GM19238 (cell line): ENCODE data around the gene ATP11A.
"Not testable (repeated sequence)": the region's sequence is repeated elsewhere in the genome, so short reads cannot be mapped to it uniquely, and the experiment has no call there.

ENCODE experiments used
- DNase-seq: peaks from one replicate; pipeline ENCODE4 v3.0.0; 2011; ENCODE audit warnings: low spot score; ENCODE audit not compliant: insufficient read length

Gene ATP11A

GRCh38 chr13:112692104-112692503 is 2.3 kb downstream of the ATP11A start:
- DNase-seq, result no peak

- DNase-seq, result no peak
These were observed 2.7 kb downstream of the ATP11A start for GRCh38 chr13:112692586-112692985.

GRCh38 chr13:112693831-112694497 is 4.1 kb downstream of the ATP11A start:
- no peak for DNase-seq

- no peak for DNase-seq
These were observed 5.3 kb downstream of the ATP11A start for GRCh38 chr13:112695121-112695520.

GRCh38 chr13:112696001-112696868 is 6.4 kb downstream of the ATP11A start:
- DNase-seq, result no peak

GRCh38 chr13:112696869-112697465 is 7.1 kb downstream of the ATP11A start:
- DNase-seq, result no peak

- DNase-seq, result no peak
These were observed 8.2 kb downstream of the ATP11A start for GRCh38 chr13:112697756-112698655.

- no peak for DNase-seq
These were observed 9.6 kb downstream of the ATP11A start for GRCh38 chr13:112699322-112699918.

- no peak for DNase-seq
These were observed 10.6 kb downstream of the ATP11A start for GRCh38 chr13:112700291-112701060.

GRCh38 chr13:112702341-112702985 is 12.6 kb downstream of the ATP11A start:
- no peak for DNase-seq

GRCh38 chr13:112702986-112703379 is 13.1 kb downstream of the ATP11A start:
- DNase-seq, result no peak

- DNase-seq, result no peak
These were observed 13.8 kb downstream of the ATP11A start for GRCh38 chr13:112703449-112704284.

- no peak for DNase-seq
These were observed 14.7 kb downstream of the ATP11A start for GRCh38 chr13:112704308-112705145.

GRCh38 chr13:112705286-112705685 is 15.4 kb downstream of the ATP11A start:
- no peak for DNase-seq

GRCh38 chr13:112706171-112706570 is 16.3 kb downstream of the ATP11A start:
- DNase-seq, result no peak

- no peak for DNase-seq
These were observed 18.9 kb downstream of the ATP11A start for GRCh38 chr13:112708560-112709240.

GRCh38 chr13:112709316-112709715 is 19.5 kb downstream of the ATP11A start:
- not testable (repeated sequence) for DNase-seq
